Lung (tissue), 12 donors: ENCODE measurements around the gene FMN1. TPM values are rescaled to one million over a fixed set of nuclear protein-coding genes. Genes with fewer than 3 reads are reported as not detected.
A peak's percentile ranks its signal among the peaks of the same experiment; 100 is the strongest.

Source experiments
- ATAC-seq: fragments of 200-7000 bp; cut with Tn5 transposase; one replicate; pipeline ENCODE4 v1.9.1; 2020; ENCODE audit warnings: moderate number of reproducible peaks; ENCODE audit not compliant: insufficient read depth, low FRiP score
- DNase-seq, 3 donors: peaks; one replicate each; pipeline ENCODE4 v3.0.0-alpha.2; 2013 to 2017
- H3K27ac ChIP-seq, 2 donors: one replicate each; pipeline ENCODE4 v1.5.1; 2013; ENCODE audit warnings: mild to moderate bottlenecking in 2 of 2, moderate library complexity in 2 of 2, control low read depth in 1 of 2, inconsistent platforms in 1 of 2, low read depth in 1 of 2, low read length in 1 of 2
- H3K27me3 ChIP-seq, 3 donors: one replicate each; pipeline ENCODE4 v1.5.1; 2013; ENCODE audit warnings: low read length in 2 of 3; ENCODE audit not compliant: control insufficient read depth in 3 of 3, insufficient read depth in 3 of 3
- H3K36me3 ChIP-seq, 4 donors: one replicate each; pipeline ENCODE4 v1.5.1; 2013; ENCODE audit warnings: low read length in 4 of 4, mild to moderate bottlenecking in 1 of 4, moderate library complexity in 1 of 4; ENCODE audit not compliant: control insufficient read depth in 4 of 4, insufficient read depth in 4 of 4
- H3K4me1 ChIP-seq, 5 donors: one replicate each; pipeline ENCODE4 v1.5.1; 2013; ENCODE audit warnings: low read length in 5 of 5, mild to moderate bottlenecking in 2 of 5, moderate library complexity in 1 of 5; ENCODE audit not compliant: control insufficient read depth in 5 of 5, insufficient read depth in 5 of 5
- H3K4me3 ChIP-seq: one replicate; pipeline ENCODE4 v1.5.1; 2013; ENCODE audit warnings: mild to moderate bottlenecking, control low read depth, moderate library complexity
- H3K9ac ChIP-seq, 2 donors: one replicate each; pipeline ENCODE4 v1.5.1; 2013; ENCODE audit warnings: low read length in 2 of 2, control low read depth in 1 of 2; ENCODE audit not compliant: insufficient read depth in 1 of 2
- H3K9me3 ChIP-seq, 4 donors: one replicate each; pipeline ENCODE4 v1.5.1; 2013; ENCODE audit warnings: low read length in 3 of 4, mild to moderate bottlenecking in 1 of 4, moderate library complexity in 1 of 4; ENCODE audit not compliant: control insufficient read depth in 4 of 4, insufficient read depth in 3 of 4
- WGBS, 2 donors: extraction: QIAGEN DNeasy Blood & Tissue Kit; methylation state at CpG; one replicate each; pipeline ENCODE4 v1.1.7; 2013; 5-methylcytosine and 5-hydroxymethylcytosine counted together
- polyA plus RNA-seq, 2 donors: library from polyadenylated mRNA; stranded (reverse); fragments of 200-250 nt; gene quantifications; one replicate each; pipeline ENCODE4 v1.2.1, GENCODE V29; 2013
- total RNA-seq, 2 donors: library from RNA; depleted of rRNA in 1 of 2; stranded (reverse); fragments of >200 nt in 1 of 2; gene quantifications; one replicate each; pipeline ENCODE4 v1.2.1, GENCODE V29; 2014 to 2021
- TF ChIP-seq, protein P1 (sequence below): IDR thresholded peaks from 2 replicates; pipeline ENCODE4 v1.5.1; 2012; ENCODE audit warnings: mild to moderate bottlenecking; ENCODE audit errors: control extremely low read depth, extremely low read depth
- donor health status: control.
- donor health status: control.
- donor health status: Bipolar disorder and iron deficiency.
- donor health status: healthy.
- donor health status: DM: yes; HTN: yes; CAD: no.

FMN1 gene
- total and polyA plus RNA-seq, 4 donors = 4.6 to 45.2 (median 15.7) TPM

DNA sequence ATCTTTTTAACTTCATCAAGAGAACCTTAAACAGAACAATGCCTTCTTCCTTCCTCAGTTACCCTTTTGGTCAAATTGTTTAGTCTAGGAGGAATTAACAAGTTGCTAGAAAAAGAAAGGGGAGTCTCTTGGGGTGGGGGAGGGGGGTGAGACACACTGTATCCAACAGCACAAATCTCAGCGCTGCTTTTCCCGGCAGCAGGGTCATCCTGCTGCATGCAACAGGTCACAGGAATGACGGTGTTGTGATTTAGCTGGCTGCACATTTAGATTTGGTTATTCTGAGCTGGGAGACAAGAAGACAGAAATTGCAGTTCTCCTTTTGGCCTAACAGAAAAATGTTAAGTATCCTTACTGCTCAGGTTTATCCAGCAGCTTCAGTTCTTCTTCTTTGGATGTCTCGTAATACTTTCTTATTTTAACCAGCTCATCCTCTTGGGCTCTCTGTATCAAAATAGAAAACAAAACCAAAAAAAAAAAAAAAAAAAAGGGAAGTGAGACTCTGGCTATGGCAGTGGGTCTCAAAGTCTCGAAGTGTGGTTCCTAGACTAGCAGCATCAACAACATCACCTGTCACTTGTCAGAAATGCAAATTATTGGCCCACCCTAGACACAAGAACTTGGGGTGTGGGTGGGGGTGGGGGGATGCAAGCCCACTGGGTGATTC, 286.2 kb downstream of the FMN1 start:
- DNase-seq (peak in 1 of 3 donors; percentile 36), ATAC-seq (no peak)
- H3K4me3 ChIP-seq = no peak overlapping the region
- WGBS, 2 donors = 21 to 34% methylated on average over 5 of the region's 5 CpGs
- peak overlapping the region in 1 of 2 donors; percentile 44 for H3K27ac ChIP-seq
- H3K27me3 ChIP-seq = no peaks in the 10 kb centered on the region
- TF ChIP-seq, protein P1, sequence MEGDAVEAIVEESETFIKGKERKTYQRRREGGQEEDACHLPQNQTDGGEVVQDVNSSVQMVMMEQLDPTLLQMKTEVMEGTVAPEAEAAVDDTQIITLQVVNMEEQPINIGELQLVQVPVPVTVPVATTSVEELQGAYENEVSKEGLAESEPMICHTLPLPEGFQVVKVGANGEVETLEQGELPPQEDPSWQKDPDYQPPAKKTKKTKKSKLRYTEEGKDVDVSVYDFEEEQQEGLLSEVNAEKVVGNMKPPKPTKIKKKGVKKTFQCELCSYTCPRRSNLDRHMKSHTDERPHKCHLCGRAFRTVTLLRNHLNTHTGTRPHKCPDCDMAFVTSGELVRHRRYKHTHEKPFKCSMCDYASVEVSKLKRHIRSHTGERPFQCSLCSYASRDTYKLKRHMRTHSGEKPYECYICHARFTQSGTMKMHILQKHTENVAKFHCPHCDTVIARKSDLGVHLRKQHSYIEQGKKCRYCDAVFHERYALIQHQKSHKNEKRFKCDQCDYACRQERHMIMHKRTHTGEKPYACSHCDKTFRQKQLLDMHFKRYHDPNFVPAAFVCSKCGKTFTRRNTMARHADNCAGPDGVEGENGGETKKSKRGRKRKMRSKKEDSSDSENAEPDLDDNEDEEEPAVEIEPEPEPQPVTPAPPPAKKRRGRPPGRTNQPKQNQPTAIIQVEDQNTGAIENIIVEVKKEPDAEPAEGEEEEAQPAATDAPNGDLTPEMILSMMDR = no peak
- H3K9ac ChIP-seq = no peak overlapping the region
- no peaks in the 10 kb centered on the region for H3K9me3 ChIP-seq
- peaks cover 0 to 2% (median 0%) of the 10 kb centered on the region in 5 donors for H3K4me1 ChIP-seq
- peaks cover 0 to 4% (median 0%) of the 10 kb centered on the region in 4 donors for H3K36me3 ChIP-seq

DNA sequence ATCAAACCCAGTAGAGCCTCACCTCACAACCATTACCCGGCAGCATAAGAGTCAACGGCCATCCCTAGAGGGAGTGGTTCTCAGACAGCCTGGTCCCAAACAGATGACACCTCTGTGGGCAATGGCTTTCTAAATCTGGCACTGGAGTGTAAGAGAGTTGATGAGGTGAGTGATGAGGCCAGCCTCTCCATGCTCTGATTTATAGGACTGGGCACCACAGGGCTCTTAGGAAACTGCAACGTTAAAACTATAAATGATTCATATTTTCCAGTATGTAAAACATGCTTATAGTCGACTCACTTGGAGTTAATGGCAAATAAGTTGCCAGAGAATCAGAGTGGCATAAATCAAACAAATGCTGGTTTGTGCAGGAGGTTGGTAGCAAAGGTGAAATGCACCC, 289.0 kb downstream of the FMN1 start:
- TF ChIP-seq, protein P1 = no peak
- no peak overlapping the region for H3K4me3 ChIP-seq
- no peak overlapping the region for H3K27ac ChIP-seq
- no peak for DNase-seq
- 85 to 92% methylated on average over 4 of the region's 4 CpGs for WGBS, 2 donors
- no peak overlapping the region for H3K9ac ChIP-seq
- H3K27me3 ChIP-seq = no peaks in the 10 kb centered on the region
- H3K4me1 ChIP-seq = peaks cover 0 to 2% (median 0%) of the 10 kb centered on the region in 5 donors
- no peak for ATAC-seq
- peaks cover 0 to 4% (median 0%) of the 10 kb centered on the region in 4 donors for H3K36me3 ChIP-seq
- H3K9me3 ChIP-seq = no peaks in the 10 kb centered on the region

DNA sequence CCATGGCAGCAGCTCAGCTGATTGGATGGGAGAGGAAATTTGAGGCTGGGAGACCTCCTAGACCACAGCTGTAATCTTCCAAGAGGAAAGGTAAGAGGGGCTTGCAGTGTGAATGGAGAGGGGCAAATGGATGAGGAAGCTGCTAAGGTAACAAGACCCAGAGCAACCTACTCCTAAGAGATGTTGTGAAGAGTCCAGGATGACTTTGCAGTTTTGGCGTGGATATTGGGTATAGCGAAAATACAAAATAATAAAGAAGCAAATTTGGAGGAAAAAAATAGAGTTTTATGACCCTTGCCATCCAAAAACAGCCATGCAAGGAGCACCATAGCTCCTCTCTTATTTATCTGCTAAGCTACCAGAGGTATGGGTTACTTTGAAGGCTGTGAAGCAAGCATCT, 290.1 kb downstream of the FMN1 start:
- ATAC-seq (no peak), DNase-seq (no peak)
- Histone ChIP-seq H3K9me3 (no peaks in the 10 kb centered on the region), H3K4me3 (no peak overlapping the region), H3K9ac (no peak overlapping the region), H3K27ac (no peak overlapping the region), H3K27me3 (no peaks in the 10 kb centered on the region), H3K36me3 (peaks cover 0 to 4% (median 0%) of the 10 kb centered on the region in 4 donors), H3K4me1 (peaks cover 0 to 2% (median 0%) of the 10 kb centered on the region in 5 donors)
- TF ChIP-seq, protein P1 = no peak
- WGBS, 2 donors = 81 to 84% methylated on average over 2 of the region's 2 CpGs
